NCI-H2171 treated with DMSO at 0.1 percent for 48 hours (cell line): ENCODE data around the gene TECPR2.
"Not testable (repeated sequence)": the region's sequence is repeated elsewhere in the genome, so short reads cannot be mapped to it uniquely, and the experiment has no call there.

Experiments
- DNase-seq: peaks from one replicate; lab custom pipeline; 2025; lab: John Stamatoyannopoulos, UW

Gene TECPR2

GRCh38 chr14:102525929-102526497 lies 163.3 kb downstream of the TECPR2 start:
- DNase-seq, result no peak

GRCh38 chr14:102528431-102529170 lies 165.9 kb downstream of the TECPR2 start:
- DNase-seq, result no peak

GRCh38 chr14:102530828-102531478 lies 168.2 kb downstream of the TECPR2 start:
- no peak for DNase-seq

- no peak for DNase-seq
Observed at GRCh38 chr14:102532204-102532658, 169.5 kb downstream of the TECPR2 start.

- DNase-seq, result no peak
Observed at GRCh38 chr14:102537981-102538601, 175.3 kb downstream of the TECPR2 start.

- no peak for DNase-seq
Observed at GRCh38 chr14:102538602-102539543, 176.1 kb downstream of the TECPR2 start.

GRCh38 chr14:102539544-102540314 lies 177.0 kb downstream of the TECPR2 start:
- DNase-seq, result peak; percentile 97

- DNase-seq, result peak; percentile 97
Observed at GRCh38 chr14:102540315-102541028, 177.7 kb downstream of the TECPR2 start.

- not testable (repeated sequence) for DNase-seq
Observed at GRCh38 chr14:102541029-102541491, 178.3 kb downstream of the TECPR2 start.

- DNase-seq, result no peak
Observed at GRCh38 chr14:102541771-102542170, 179.0 kb downstream of the TECPR2 start.

GRCh38 chr14:102544046-102544746 lies 181.5 kb downstream of the TECPR2 start:
- DNase-seq, result peak; percentile 75

- no peak for DNase-seq
Observed at GRCh38 chr14:102544747-102545460, 182.2 kb downstream of the TECPR2 start.

- peak; percentile 82 for DNase-seq
Observed at GRCh38 chr14:102545461-102546265, 182.9 kb downstream of the TECPR2 start.

- DNase-seq, result peak; percentile 48
Observed at GRCh38 chr14:102548616-102549240, 186.0 kb downstream of the TECPR2 start.

- DNase-seq, result not testable (repeated sequence)
Observed at GRCh38 chr14:102550927-102551401, 188.2 kb downstream of the TECPR2 start.
